Ishikawa (cell line): ENCODE measurements around the gene RALGPS1.

Source experiments
- CEBPB ChIP-seq: IDR thresholded peaks from 2 replicates; pipeline ENCODE4 v1.6.1; 2012
- CREB1 ChIP-seq: IDR thresholded peaks from 2 replicates; pipeline ENCODE4 v1.6.1; 2012; ENCODE audit warnings: low read depth
- EGR1 ChIP-seq: IDR thresholded peaks from 2 replicates; pipeline ENCODE4 v1.6.1; 2012
- EP300 ChIP-seq: IDR thresholded peaks from 2 replicates; pipeline ENCODE4 v1.6.1; 2012; ENCODE audit warnings: borderline replicate concordance
- FOXM1 ChIP-seq: IDR thresholded peaks from 2 replicates; pipeline ENCODE4 v1.6.1; 2012; ENCODE audit warnings: low read depth, borderline replicate concordance
- NFIC ChIP-seq: IDR thresholded peaks from 2 replicates; pipeline ENCODE4 v1.6.1; 2012
- RAD21 ChIP-seq: IDR thresholded peaks from 2 replicates; pipeline ENCODE4 v1.6.1; 2012; ENCODE audit warnings: low read depth
- TAF1 ChIP-seq: IDR thresholded peaks from 2 replicates; pipeline ENCODE4 v1.6.1; 2012; ENCODE audit warnings: low read depth, mild to moderate bottlenecking
- TCF12 ChIP-seq: IDR thresholded peaks from 2 replicates; pipeline ENCODE4 v1.6.1; 2012; ENCODE audit warnings: low read depth
- TEAD4 ChIP-seq: IDR thresholded peaks from 2 replicates; pipeline ENCODE4 v1.6.1; 2012
- YY1 ChIP-seq: IDR thresholded peaks from 2 replicates; pipeline ENCODE4 v1.6.1; 2012; ENCODE audit warnings: low read depth
- ZBTB7A ChIP-seq: IDR thresholded peaks from 2 replicates; pipeline ENCODE4 v1.6.1; 2012; ENCODE audit warnings: low read depth
- TF ChIP-seq, protein P1 (sequence below): IDR thresholded peaks from 2 replicates; pipeline ENCODE4 v1.6.1; 2012
- TF ChIP-seq, protein P2 (sequence below): IDR thresholded peaks from 2 replicates; pipeline ENCODE4 v1.6.1; 2012
- TF ChIP-seq, protein P3 (sequence below): IDR thresholded peaks from 2 replicates; pipeline ENCODE4 v1.6.1; 2012; ENCODE audit warnings: low read depth, mild to moderate bottlenecking

Gene RALGPS1

DNA sequence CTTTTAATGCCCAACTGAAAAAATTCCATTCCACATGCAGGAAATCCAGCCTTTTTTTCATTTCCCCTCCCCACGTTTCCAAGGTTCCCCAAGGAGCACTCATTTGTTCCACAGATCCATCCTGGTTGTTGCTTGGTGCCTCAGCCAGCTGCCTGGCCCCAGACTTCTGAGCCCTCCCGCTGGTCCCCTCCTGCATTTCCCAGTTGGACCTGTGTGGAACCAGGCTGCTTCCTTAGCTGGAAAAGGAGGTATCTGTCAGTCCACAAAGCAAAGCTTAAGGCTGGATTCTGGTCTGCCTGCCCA is 163.0 kb downstream of the RALGPS1 start:
- no peak for TF ChIP-seq NFIC
- TF ChIP-seq YY1, result no peak
- no peak for TF ChIP-seq EP300
- no peak for TF ChIP-seq RAD21
- no peak for TF ChIP-seq CREB1
- no peak for TF ChIP-seq FOXM1

DNA sequence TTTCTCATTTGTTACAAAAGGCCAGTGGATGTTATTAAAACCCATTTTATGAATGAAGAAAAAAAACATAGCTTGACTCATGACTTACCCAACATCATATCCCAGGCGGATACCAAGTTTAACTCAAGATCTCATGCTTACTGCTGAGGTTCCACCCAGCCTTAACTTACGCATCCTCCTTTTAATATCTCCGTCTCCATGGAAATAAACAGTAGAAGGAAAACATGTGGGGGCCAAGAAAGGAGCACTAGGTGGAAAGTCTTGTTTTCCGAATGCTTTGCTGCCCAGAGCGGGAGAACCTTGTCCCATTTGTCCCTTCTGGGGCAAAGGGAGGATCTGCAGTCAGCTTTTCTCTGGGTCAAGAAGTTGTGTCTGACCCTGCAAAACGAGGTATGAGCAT is 163.8 kb downstream of the RALGPS1 start:
- TF ChIP-seq TAF1, result no peak
- TF ChIP-seq TCF12, result no peak
- TF ChIP-seq, protein P1, sequence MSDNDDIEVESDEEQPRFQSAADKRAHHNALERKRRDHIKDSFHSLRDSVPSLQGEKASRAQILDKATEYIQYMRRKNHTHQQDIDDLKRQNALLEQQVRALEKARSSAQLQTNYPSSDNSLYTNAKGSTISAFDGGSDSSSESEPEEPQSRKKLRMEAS, result no peak
- no peak for TF ChIP-seq EGR1
- TF ChIP-seq, protein P2, sequence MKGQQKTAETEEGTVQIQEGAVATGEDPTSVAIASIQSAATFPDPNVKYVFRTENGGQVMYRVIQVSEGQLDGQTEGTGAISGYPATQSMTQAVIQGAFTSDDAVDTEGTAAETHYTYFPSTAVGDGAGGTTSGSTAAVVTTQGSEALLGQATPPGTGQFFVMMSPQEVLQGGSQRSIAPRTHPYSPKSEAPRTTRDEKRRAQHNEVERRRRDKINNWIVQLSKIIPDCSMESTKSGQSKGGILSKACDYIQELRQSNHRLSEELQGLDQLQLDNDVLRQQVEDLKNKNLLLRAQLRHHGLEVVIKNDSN, result no peak
- TF ChIP-seq CREB1, result no peak
- no peak for TF ChIP-seq YY1
- no peak for TF ChIP-seq NFIC
- TF ChIP-seq, protein P3, sequence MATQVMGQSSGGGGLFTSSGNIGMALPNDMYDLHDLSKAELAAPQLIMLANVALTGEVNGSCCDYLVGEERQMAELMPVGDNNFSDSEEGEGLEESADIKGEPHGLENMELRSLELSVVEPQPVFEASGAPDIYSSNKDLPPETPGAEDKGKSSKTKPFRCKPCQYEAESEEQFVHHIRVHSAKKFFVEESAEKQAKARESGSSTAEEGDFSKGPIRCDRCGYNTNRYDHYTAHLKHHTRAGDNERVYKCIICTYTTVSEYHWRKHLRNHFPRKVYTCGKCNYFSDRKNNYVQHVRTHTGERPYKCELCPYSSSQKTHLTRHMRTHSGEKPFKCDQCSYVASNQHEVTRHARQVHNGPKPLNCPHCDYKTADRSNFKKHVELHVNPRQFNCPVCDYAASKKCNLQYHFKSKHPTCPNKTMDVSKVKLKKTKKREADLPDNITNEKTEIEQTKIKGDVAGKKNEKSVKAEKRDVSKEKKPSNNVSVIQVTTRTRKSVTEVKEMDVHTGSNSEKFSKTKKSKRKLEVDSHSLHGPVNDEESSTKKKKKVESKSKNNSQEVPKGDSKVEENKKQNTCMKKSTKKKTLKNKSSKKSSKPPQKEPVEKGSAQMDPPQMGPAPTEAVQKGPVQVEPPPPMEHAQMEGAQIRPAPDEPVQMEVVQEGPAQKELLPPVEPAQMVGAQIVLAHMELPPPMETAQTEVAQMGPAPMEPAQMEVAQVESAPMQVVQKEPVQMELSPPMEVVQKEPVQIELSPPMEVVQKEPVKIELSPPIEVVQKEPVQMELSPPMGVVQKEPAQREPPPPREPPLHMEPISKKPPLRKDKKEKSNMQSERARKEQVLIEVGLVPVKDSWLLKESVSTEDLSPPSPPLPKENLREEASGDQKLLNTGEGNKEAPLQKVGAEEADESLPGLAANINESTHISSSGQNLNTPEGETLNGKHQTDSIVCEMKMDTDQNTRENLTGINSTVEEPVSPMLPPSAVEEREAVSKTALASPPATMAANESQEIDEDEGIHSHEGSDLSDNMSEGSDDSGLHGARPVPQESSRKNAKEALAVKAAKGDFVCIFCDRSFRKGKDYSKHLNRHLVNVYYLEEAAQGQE, result no peak
- TF ChIP-seq EP300, result no peak

DNA sequence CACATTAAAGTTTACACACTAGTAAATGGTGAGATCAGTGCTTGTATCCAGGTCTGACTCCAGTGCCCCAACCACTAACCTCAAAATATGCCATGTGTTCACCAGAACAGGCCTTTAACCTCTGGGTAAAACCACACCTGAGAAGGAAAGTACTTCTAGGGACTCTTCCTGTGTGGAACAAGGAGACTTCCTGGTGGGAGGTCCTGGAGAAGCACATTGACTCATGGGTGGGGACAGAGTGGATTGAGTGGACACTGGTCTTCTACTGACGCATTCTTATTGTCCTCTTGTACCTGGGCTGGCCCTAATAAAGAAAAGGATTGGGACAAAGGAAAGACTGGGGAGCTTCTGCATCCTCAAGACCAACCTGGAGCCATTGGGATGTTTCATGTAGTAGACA is 164.4 kb downstream of the RALGPS1 start:
- TF ChIP-seq, protein P1, result no peak

DNA sequence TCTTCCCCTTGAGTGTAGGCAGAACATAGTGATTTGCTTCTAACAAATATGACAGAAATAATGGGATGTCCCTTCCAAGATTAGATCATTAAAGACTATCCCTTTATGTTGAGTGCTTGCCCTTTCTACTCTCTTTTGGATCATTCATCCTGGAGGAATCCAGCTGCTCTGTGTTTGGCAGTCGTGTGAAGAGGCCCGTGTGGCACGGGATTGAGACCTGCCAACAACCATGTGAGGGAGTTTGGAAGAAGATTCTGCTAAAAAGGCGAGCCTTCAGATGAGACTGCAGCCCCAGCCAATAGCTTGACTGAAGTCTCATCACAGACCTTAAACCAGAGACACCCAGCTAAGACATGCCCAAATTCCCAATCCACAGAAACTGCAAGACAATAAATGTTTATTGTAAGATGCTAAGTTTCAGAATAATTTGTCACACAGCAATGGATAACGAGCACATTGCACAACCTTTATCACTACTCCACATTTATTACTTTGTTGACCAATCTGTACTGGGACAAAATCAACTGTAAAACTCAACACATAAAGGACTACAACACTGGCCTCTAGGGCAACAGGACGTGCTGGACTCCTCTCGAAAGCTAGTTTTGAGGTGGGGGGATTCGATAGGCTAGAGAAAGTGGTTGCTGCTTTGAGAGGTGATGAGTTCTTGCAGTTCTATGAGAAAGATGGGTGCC is 165.0 kb downstream of the RALGPS1 start:
- TF ChIP-seq, protein P1, result no peak
- TF ChIP-seq TCF12 (no peak), TEAD4 (no peak), CREB1 (no peak), ZBTB7A (no peak), RAD21 (no peak), NFIC (no peak), CEBPB (no peak), EP300 (no peak), FOXM1 (no peak)
- TF ChIP-seq, protein P3, result no peak

DNA sequence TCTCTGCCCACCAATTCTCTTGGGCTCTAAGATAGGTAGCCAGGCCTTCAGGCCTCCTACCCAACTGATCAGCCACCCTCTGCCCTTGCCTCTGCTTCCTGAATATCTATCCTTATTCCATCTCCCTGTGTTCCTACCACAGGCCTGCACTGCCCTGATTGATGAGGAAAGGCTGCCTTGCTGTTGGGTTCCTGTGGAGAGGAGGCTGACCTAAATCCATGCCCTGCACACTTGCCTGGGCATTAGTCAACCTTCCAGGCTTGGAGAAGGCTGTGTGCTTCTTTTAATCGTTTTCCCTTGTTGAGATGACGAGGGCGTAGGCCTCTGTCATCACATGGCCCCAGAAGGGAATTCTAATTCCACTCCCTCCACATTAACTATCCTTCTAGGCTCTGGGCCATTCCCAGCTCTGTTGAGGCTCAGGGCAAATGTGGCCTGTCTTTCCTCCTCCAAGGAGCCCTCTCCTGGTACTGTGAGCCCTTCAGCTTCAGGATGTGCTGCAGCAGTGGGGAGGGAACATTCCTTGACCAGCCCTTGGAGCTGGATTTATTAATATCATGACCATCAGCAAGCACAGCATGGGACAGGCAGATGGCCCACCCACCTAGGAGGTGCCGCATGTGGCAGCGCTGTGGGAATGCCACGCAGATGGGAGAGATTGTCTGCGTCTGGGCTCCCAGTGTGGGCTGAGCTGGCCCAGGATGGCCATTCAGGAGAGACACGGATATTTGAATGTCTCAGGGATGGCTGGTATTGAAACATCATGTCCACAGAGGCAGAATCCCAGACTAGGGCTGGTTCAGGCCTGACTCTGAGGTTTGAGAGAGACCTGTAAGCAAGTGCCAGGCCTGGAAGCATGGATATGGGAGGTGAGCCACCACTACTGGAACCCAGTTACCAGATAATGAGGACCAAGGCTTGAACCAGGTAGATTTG is 166.9 kb downstream of the RALGPS1 start:
- TF ChIP-seq, protein P2, result no peak

DNA sequence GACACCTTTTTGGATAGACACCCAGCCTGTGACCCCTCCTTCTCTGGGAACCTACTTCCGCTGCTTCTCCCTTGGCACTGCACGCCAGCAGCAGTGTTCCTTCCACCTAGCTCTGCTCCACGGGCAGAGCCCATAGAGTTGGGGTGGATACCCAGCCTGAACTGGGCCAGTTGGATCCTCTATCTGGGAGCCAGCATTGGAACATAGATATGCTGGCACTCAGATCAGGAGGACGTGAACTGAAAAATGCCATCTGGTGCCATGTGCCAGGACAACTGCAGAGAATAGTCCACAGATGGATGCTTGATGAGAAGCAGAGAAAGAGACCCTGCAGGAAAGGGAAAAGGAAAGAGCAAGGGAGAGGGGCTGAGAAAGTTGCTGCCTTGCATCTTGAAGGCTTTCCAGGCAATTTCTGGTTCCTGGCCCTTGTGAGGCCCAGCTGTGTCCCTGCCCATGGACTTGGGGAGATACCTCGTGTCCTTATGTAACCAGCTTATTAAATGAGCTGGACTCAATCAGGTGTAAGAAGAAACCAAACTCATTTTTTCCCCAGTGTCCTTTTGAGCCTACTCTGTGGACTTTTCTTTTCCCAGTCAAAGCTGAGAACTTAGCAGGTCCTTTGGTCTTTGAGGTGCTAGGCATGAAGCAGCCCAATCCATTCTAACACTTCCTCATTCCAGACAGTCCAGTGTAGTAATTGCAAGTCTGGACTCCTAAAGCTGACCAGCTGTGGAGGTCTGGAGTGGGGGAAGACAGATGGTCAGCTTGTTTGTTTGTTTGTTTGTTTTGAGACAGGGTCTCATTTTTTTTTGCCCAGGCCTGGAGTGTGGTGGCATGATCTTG is 168.8 kb downstream of the RALGPS1 start:
- TF ChIP-seq CEBPB, result no peak
- TF ChIP-seq, protein P3, result no peak
- TF ChIP-seq, protein P1, result no peak
- no peak for TF ChIP-seq TAF1
- TF ChIP-seq, protein P2, result no peak
- no peak for TF ChIP-seq YY1
- TF ChIP-seq CREB1, result no peak
- TF ChIP-seq NFIC, result no peak
- TF ChIP-seq ZBTB7A, result no peak
- no peak for TF ChIP-seq EP300
- no peak for TF ChIP-seq TEAD4
